ENCODE measurements around the gene ISX. TPM values are rescaled to one million over a fixed set of nuclear protein-coding genes. Genes with fewer than 3 reads are reported as not detected.

The ISX gene
- total RNA-seq, 4 donors from 2014 or later: not detected

DNA sequence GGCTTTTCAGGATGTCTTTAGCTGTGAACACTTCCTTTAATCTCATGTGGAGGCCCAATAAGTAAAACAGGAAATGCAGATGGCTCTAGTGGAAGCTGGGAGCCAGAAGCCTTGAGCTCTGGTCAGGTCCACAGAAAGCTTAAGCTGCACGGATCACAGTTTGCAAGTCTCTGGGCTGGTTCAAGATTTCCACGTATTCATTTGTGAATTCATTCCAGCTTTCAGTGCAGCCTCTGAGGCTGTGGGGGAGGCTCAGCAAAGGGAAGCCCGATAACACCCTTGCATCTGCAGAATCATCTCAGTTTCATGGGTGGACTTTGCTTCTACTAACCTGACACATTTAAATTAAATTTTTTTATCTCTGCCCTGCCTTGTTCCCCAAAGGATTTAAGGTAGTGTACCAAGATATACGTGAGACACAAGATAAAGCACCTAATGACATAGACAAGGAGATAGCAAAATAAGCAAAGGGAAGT, 65.6 kb downstream of the ISX start:
- peaks cover 0 to 59% (median 0%) of the 10 kb centered on the region in 4 donors for H3K27me3 ChIP-seq
- no peak for TF ChIP-seq POLR2A (IDR thresholded peaks at IDR 0.05)
- TF ChIP-seq, protein P1, sequence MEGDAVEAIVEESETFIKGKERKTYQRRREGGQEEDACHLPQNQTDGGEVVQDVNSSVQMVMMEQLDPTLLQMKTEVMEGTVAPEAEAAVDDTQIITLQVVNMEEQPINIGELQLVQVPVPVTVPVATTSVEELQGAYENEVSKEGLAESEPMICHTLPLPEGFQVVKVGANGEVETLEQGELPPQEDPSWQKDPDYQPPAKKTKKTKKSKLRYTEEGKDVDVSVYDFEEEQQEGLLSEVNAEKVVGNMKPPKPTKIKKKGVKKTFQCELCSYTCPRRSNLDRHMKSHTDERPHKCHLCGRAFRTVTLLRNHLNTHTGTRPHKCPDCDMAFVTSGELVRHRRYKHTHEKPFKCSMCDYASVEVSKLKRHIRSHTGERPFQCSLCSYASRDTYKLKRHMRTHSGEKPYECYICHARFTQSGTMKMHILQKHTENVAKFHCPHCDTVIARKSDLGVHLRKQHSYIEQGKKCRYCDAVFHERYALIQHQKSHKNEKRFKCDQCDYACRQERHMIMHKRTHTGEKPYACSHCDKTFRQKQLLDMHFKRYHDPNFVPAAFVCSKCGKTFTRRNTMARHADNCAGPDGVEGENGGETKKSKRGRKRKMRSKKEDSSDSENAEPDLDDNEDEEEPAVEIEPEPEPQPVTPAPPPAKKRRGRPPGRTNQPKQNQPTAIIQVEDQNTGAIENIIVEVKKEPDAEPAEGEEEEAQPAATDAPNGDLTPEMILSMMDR (IDR thresholded peaks at IDR 0.05): no peak

DNA sequence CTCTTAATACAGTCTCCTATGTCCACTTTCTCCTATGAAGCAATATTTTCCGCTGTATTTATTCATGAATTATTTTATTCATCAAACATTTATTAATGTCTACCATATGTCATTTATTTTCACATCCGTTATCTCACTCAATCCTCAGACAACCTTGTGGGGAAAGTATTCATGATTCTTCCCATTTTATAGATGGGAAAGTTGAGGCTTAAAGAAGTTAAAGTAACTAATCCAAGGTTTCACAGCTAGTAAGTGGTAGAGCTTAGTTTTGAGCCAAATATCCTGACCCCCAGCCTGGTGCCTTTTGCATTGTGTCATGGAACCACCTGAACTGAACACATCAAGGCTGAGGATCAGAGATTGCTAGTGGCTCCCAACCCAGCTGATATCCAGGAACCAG, 66.6 kb downstream of the ISX start:
- no peaks in the 10 kb centered on the region for H3K36me3 ChIP-seq
- TF ChIP-seq, protein P1 (IDR thresholded peaks at IDR 0.05): no peak
- no peak for TF ChIP-seq POLR2A (IDR thresholded peaks at IDR 0.05)

More for the DNA sequence above, 65.6 kb downstream of the ISX start:
- intact Hi-C loops (cut with DNase I): no loop called here
- 32 to 35% methylated on average over 4 of the region's 4 CpGs for WGBS, 2 donors
- H3K4me3 ChIP-seq: no peak overlapping the region
- H3K9me3 ChIP-seq: no peaks in the 10 kb centered on the region
- no peak overlapping the region for H3K27ac ChIP-seq
- H3K4me1 ChIP-seq: no peaks in the 10 kb centered on the region
- no peak for DNase-seq
- H3K36me3 ChIP-seq: no peaks in the 10 kb centered on the region

GRCh38 chr22:35133702-35134380, 67.9 kb downstream of the ISX start:
- Histone ChIP-seq H3K27me3 (peaks cover 0 to 50% (median 0%) of the 10 kb centered on the region in 4 donors), H3K9me3 (no peaks in the 10 kb centered on the region), H3K4me3 (no peak overlapping the region), H3K36me3 (no peaks in the 10 kb centered on the region), H3K4me1 (no peaks in the 10 kb centered on the region), H3K27ac (no peak overlapping the region)
- intact Hi-C loops (cut with DNase I): no loop called here
- TF ChIP-seq, protein P1 (IDR thresholded peaks at IDR 0.05): no peak
- no peak for DNase-seq
- 53 to 67% methylated on average over 12 to 14 of the region's 14 CpGs for WGBS, 2 donors

More for the DNA sequence above, 66.6 kb downstream of the ISX start:
- H3K27ac ChIP-seq: no peak overlapping the region
- intact Hi-C loops (cut with DNase I): no loop called here
- DNase-seq: no peak
- H3K9me3 ChIP-seq: no peaks in the 10 kb centered on the region
- H3K4me1 ChIP-seq: no peaks in the 10 kb centered on the region
- 79 to 87% methylated on average over 2 of the region's 2 CpGs for WGBS, 2 donors
- H3K4me3 ChIP-seq: no peak overlapping the region
- peaks cover 0 to 55% (median 0%) of the 10 kb centered on the region in 4 donors for H3K27me3 ChIP-seq

DNA sequence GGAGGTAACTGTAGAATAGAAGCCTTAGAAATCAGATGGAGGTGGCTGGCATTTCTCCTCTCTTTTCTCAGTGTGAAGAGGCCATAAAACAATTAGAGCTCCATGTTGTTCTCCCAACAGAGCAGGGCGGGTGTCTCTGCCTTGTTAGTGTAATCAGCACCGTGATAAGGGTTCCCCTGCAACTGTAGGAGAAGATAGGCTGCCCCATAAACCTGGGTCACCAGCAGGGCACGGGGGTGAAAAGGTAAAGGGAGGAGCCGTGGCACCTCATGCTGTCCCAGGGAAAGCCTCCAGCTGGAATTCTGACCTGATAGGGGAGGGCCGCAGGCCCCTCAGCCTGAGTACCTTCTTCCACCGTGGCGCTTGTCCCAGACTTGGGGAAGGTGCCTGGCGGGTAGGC, 68.7 kb downstream of the ISX start:
- 29 to 32% methylated on average over 6 of the region's 8 CpGs for WGBS, 2 donors
- peaks cover 0 to 46% (median 0%) of the 10 kb centered on the region in 4 donors for H3K27me3 ChIP-seq
- H3K27ac ChIP-seq: no peak overlapping the region
- H3K4me3 ChIP-seq: no peak overlapping the region
- H3K36me3 ChIP-seq: no peaks in the 10 kb centered on the region
- no peaks in the 10 kb centered on the region for H3K4me1 ChIP-seq
- no peak for DNase-seq
- intact Hi-C loops (cut with DNase I): no loop called here
- no peaks in the 10 kb centered on the region for H3K9me3 ChIP-seq
- TF ChIP-seq, protein P1 (IDR thresholded peaks at IDR 0.05): no peak
- no peak for TF ChIP-seq POLR2A (IDR thresholded peaks at IDR 0.05)

DNA sequence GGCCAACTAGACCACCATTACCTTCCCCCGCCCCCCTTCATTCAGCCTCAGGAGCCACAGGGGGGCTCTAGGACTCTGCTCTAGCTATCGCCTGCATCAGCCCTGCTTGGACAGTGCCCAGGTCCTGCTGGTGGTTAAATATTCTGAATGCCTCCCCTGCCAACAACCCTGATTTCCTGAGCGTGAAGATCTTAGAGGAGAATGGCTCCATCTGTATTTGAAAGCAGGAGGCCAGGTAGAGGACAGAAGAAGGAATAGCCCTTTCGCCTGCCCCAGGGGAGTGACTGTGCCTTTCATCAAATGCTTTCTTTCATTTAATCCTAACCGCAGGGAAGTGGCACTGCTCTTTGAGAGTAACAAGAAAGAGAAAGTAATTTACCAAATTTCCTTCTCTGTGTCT, 69.2 kb downstream of the ISX start:
- Histone ChIP-seq H3K4me3 (no peak overlapping the region), H3K9me3 (no peaks in the 10 kb centered on the region), H3K36me3 (no peaks in the 10 kb centered on the region), H3K27ac (no peak overlapping the region), H3K4me1 (no peaks in the 10 kb centered on the region), H3K27me3 (peaks cover 0 to 46% (median 0%) of the 10 kb centered on the region in 4 donors)
- no peak for DNase-seq
- intact Hi-C loops (cut with DNase I): no loop called here
- 37 to 55% methylated on average over 2 to 4 of the region's 5 CpGs for WGBS, 2 donors
- TF ChIP-seq POLR2A (IDR thresholded peaks at IDR 0.05): no peak
- TF ChIP-seq, protein P1 (IDR thresholded peaks at IDR 0.05): no peak

Other genes with a start within 250 kb of the ISX start
- 10 to 100 TPM; 10.2 to 20.1 (median 13.5) TPM for gene HMGXB4, start 191.3 kb downstream of the ISX start, total RNA-seq
- gene TOM1, start 233.7 kb downstream of the ISX start, total RNA-seq: 100 to 1,000 TPM in 2 of 4 donors, 10 to 100 TPM in 2; 72.1 to 145 (median 106) TPM